Right lobe of liver (tissue), 4 donors: Measurements from ENCODE around the gene ANKFN1.

Experiments used
- CTCF ChIP-seq, 4 donors: fragments of 200-600 bp in 3 of 4; fragments of 450-650 bp in 1 of 4; IDR thresholded peaks; one replicate each; pipeline versions ENCODE4 v1.5.1 to v1.8.0; 2016 to 2022; ENCODE audit warnings: antibody characterized with exemption in 4 of 4, mild to moderate bottlenecking in 2 of 4
- POLR2A ChIP-seq: fragments of 450-650 bp; IDR thresholded peaks from one replicate; pipeline ENCODE4 v1.6.1; 2017; ENCODE audit warnings: antibody characterized with exemption, mild to moderate bottlenecking
- donor health status: DM: no; HTN: no; CAD: no.
- donor health status: DM: no; HTN: no; CAD: no.
- donor health status: DM: no; HTN: yes; CAD: no.

- no peak for TF ChIP-seq CTCF (IDR thresholded peaks at IDR 0.05)
- TF ChIP-seq POLR2A, result no peak
These were observed 214.1 kb downstream of the ANKFN1 start for GRCh38 chr17:56367366-56367765.
